Kidney epithelial cell (primary cell): ENCODE measurements around the gene ZNF678. TPM values are rescaled to one million over a fixed set of nuclear protein-coding genes. Genes with fewer than 3 reads are reported as not detected.

Experiments used
- DNase-seq: peaks from one replicate; pipeline ENCODE4 v3.0.0-alpha.2; 2010; ENCODE audit warnings: low read depth
- H3K27me3 ChIP-seq: 2 replicates; pipeline ENCODE4 v1.6.0; 2011; ENCODE audit warnings: low read length; ENCODE audit not compliant: control insufficient read depth, insufficient read depth
- H3K36me3 ChIP-seq: 2 replicates; pipeline ENCODE4 v1.5.1; 2011; ENCODE audit warnings: low read length; ENCODE audit not compliant: control insufficient read depth, insufficient read depth
- H3K4me3 ChIP-seq: 2 replicates; pipeline ENCODE4 v1.5.1; 2011; ENCODE audit warnings: low read depth, mild to moderate bottlenecking, control low read depth, low read length
- CTCF ChIP-seq: IDR thresholded peaks from 2 replicates; pipeline ENCODE4 v1.5.1; 2011; ENCODE audit warnings: mild to moderate bottlenecking, moderate library complexity, low read length, control low read depth, inconsistent platforms; ENCODE audit not compliant: insufficient read depth, poor library complexity, severe bottlenecking
- total RNA-seq: library from RNA; depleted of rRNA; stranded (reverse); fragments of >200 nt; gene quantifications from 2 replicates; pipeline ENCODE4 v1.2.3, GENCODE V29; 2015

The ZNF678 gene
- total RNA-seq, 1 donor from 2014 or later, result 7.6 TPM

GRCh38 chr1:227558732-227559262 lies 4.6 kb upstream of the ZNF678 start:
- no peak for TF ChIP-seq CTCF
- no peak for DNase-seq
- H3K27me3 ChIP-seq, result peaks cover 29% of the 10 kb centered on the region
- no peaks in the 10 kb centered on the region for H3K36me3 ChIP-seq
- no peak overlapping the region for H3K4me3 ChIP-seq

GRCh38 chr1:227559499-227559898 lies 3.9 kb upstream of the ZNF678 start:
- Histone ChIP-seq H3K27me3 (peaks cover 29% of the 10 kb centered on the region), H3K4me3 (no peak overlapping the region), H3K36me3 (no peaks in the 10 kb centered on the region)
- TF ChIP-seq CTCF, result no peak
- DNase-seq, result no peak

GRCh38 chr1:227559926-227560325 lies 3.4 kb upstream of the ZNF678 start:
- Histone ChIP-seq H3K4me3 (no peak overlapping the region), H3K36me3 (no peaks in the 10 kb centered on the region), H3K27me3 (peaks cover 29% of the 10 kb centered on the region)
- no peak for TF ChIP-seq CTCF
- DNase-seq, result no peak

- TF ChIP-seq CTCF, result no peak
- no peak overlapping the region for H3K4me3 ChIP-seq
Measured at GRCh38 chr1:227560393-227561173, 2.8 kb upstream of the ZNF678 start.

GRCh38 chr1:227561241-227561907 lies 2.0 kb upstream of the ZNF678 start:
- Histone ChIP-seq H3K4me3 (no peak overlapping the region), H3K27me3 (peaks cover 29% of the 10 kb centered on the region), H3K36me3 (no peaks in the 10 kb centered on the region)
- DNase-seq, result no peak
- no peak for TF ChIP-seq CTCF

More at GRCh38 chr1:227560393-227561173, 2.8 kb upstream of the ZNF678 start:
- H3K36me3 ChIP-seq, result no peaks in the 10 kb centered on the region
- DNase-seq, result no peak
- peaks cover 29% of the 10 kb centered on the region for H3K27me3 ChIP-seq

GRCh38 chr1:227562037-227562436 lies 1.3 kb upstream of the ZNF678 start:
- no peak for DNase-seq
- Histone ChIP-seq H3K27me3 (peaks cover 29% of the 10 kb centered on the region), H3K4me3 (no peak overlapping the region), H3K36me3 (no peaks in the 10 kb centered on the region)
- no peak for TF ChIP-seq CTCF
